Activated T-helper 1 cell treated with anti-CD3 and anti-CD28 coated beads, Interleukin-2, amount 50 U/mL, for 16 hours (primary cell): Measurements from ENCODE around the gene RNF213.
"Not testable (repeated sequence)": the region's sequence is repeated elsewhere in the genome, so short reads cannot be mapped to it uniquely, and the experiment has no call there.

Experiments used
- DNase-seq, 2 donors: peaks; one replicate each; pipeline ENCODE4 v3.0.0-alpha.2; 2020; ENCODE audit warnings: low read depth in 1 of 2, low spot score in 1 of 2

RNF213 gene

DNA sequence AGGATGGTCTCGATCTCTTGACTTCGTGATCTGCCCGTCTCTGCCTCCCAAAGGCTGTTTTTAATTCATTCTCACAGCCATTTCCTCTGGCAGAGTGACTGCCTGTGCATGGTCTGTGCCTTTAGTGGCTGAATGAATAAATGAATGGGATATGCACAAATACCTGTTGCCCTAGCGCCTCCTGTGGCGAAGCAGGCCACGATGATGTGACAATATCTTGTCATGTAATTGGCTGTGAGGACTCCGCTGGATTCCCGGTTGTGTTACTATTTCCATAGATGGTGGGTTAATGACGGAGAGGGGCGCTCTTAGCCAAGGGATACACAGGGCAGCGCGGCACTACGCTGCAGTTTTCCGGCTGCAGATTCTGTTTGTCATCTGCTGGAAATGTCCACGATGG lies 127.5 kb downstream of the RNF213 start:
- DNase-seq: no peak

DNA sequence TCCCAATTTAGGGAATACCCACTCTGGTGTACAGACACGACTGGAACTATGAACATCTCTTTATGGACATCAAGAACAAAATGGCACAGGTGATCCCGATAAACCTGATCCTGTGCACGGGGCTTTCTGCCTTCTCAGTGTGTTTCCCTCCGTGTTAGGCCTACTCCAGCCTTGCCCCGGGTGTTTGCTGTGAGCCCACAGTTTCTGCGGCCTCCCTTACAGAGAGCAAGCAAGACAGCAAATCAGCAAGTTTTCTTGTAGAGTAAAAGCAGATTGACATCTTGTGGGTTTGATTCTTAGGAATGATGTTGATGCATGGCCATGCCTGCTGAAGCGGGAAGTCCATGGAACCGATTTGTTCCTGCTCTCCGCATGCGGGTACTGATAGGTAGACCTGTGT lies 127.9 kb downstream of the RNF213 start:
- DNase-seq: no peak

GRCh38 chr17:80389011-80389995 lies 128.7 kb downstream of the RNF213 start:
- DNase-seq: no peak

DNA sequence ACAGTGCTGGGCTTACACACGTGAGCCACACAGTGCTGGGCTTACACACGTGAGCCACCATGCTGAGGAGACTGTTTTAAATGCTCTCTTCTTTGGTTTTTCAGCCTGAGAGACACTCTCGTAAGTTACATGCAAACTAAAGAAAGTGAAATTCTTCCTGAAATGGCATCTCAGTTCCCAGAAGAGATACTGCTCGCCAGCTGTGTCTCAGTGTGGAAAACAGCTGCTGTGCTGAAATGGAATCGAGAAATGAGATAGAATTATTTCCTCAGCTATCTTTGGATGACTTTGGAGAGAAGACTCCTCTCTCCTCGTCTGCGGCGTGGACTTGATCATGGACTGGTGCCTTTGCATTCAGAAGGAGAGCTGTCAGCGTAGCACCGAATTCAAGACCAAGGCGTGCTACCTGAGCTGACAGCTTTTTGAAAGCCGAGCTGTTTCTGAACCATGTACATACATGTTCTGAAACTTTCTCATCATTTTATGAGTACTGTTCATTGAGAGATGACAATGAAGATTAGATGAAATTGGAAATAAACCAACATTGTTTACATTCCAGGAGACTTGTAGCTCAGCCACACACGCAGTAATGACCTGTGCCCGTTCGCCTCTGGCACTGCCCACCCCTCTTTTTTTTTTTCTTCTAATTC lies 132.7 kb downstream of the RNF213 start:
- no peak for DNase-seq

DNA sequence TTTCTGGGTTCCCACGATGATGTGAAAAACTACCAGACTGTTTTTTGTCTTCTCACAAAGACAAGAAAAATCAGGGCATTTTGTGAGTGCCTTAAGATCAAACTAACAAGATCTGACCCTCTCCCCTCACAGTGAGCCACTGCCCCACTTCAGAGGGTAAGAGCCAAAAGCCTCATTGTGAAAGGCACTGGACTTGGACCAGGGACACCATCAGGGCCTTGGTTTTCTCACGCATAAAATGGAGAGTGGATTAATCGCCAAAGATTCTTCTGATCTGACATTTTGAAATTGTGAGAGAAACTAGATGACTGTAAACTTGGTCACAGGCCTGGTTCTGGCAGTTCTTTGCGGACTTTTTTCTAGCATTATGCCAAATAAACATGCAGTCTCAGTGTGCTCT lies 133.3 kb downstream of the RNF213 start:
- DNase-seq: no peak

DNA sequence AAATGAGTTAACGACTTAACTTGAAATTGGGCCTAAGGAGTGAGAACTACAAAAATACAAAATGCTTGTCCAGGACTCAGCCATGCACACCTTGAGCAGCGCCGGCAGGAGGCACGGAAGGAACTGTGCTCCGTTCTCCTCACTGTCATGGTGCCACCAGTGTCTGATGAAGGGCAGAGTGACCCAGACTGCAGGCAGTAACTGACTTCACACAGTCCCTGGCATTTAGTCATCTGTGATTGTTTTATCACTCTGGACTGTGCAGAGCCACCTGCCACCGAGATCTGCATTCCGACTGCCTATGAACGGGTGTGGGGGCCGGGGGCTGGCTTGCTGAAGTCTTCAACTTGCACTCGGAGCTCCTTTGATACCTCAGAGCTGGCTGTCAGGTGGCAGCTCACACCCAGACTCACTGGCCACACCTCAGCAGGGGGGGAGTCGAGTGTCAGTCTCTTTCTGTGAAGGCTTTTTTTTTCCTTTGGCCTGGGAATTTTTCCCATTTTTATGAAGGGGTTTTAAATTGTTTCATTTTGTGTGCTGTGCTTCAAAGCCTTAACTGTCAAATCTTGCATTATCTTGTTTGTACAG lies 134.1 kb downstream of the RNF213 start:
- DNase-seq: no peak

DNA sequence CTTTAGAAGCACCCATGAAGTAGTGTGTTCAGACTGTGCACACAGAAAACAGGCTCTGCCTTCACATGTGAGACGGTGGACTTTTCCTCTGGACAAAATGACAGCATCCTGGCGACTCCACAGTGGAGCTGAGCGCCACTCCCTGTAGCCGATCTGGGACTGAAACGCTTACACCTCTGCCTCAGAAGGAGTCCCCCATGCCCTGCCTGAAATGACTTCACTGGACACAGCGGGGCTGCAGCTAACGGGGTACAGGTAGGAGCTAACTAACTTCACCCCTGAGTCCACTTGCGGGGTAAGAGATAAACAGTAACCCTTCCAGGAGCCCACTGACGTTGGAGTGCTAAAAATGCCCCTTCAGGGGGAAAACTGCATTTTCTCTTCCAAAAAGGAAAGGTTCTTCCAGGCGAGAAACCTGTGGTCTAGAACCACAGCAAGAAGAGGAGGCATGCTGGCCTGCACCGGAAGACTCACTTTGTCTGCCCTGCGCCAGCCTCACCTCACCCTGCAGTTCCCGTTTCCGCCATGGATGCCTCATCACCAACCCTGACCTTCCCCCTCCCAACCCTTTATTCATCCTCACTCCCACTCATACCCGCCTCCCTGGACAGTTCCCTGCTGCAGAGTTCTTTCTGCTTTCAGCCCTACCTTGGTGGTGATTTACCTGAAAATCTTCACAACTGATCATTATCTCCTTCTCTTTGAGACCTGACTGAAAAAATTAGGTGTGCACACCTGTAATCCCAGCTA lies 134.9 kb downstream of the RNF213 start:
- no peak for DNase-seq

GRCh38 chr17:80396157-80397033 lies 135.7 kb downstream of the RNF213 start:
- no peak for DNase-seq

DNA sequence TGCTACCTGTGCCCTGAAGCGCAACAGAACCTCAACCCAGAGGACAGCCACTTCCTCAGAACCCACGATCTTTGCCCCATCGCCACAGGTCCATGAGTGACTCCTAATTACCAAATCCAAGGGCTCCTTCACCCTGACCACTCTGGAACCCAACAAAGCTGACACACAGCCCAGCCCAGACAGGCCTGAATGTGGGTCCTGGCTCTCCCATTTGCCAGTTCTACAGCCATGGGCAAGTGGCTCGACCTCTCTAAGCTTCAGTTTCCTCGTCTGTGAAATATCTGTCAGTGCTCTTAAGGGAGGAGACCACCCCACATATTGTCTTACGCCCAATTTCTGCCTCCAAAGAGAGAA lies 136.4 kb downstream of the RNF213 start:
- DNase-seq: no peak

DNA sequence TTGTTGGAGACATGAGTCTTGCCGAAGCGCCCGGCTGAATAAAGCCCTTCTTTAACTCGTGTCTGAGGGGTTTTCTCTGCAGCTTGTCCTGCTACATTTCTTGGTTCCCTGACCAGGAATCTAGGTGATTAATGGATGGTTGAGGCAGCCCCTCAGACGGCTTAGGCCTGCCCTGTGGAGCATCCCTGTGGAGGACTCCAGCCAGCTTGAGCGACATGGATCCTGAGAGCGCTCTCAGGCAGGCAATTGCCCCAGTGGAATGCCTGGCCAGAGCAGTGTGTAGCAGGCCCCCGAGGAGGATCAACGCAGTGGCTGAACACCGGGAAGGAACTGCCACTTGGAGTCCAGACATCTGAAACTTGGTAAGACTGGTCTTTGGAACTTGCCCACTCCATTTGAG lies 137.0 kb downstream of the RNF213 start:
- DNase-seq: no peak

DNA sequence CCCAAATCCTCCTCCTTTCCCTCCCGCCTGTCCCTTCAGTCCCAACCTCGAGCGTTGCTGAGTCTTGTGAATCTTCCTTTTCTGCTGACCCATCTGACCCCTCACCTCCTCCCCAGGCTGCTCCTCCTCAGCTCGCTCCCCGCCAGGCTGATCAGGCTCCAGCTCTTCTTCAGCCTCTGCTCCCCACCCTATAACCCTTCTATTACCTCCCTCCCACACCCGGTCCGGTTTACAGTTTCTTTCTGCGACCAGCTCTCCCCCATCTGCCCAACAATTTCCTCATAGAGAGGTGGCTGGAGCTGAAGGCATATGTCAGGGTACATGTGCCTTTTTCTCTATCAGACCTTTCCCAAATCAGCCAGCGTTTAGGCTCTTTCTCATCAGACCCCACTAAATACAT lies 140.4 kb downstream of the RNF213 start:
- not testable (repeated sequence) for DNase-seq

DNA sequence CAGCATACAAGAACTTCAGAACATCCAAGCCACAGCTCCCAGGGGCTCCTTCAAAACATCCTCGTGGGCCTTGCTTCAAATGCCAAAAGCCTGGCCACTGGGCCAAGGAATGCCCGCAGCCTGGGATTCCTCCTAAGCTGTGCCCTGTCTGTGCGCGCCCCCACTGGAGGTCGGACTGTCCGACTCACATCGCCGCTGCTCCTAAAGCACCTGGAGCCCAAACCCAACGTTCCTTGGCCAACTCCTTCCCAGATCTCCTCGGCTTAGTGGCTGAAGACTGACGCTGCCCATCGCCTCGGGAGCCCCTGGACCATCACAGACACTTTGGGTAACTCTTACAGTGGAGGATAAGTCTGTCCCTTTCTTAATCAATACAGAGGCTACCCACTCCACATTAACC lies 141.4 kb downstream of the RNF213 start:
- DNase-seq: not testable (repeated sequence)

DNA sequence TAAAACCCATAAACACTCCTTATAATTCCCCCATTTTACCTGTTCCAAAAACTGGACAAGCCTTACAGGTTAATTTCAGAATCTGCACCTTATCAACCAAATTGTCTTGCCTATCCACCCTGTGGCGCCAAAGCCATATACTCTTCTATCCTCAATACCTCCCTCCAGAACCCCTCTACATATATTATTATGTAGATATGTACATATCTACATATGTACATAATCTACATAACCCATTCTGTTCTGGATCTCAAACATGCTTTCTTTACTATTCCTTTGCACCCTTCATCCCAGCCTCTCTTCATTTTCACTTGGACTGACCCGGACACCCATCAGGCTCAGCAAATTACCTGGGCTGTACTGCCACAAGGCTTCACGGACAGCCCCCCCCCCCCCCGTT lies 142.3 kb downstream of the RNF213 start:
- no peak for DNase-seq

- no peak for DNase-seq
Measured at GRCh38 chr17:80406146-80406545, 145.5 kb downstream of the RNF213 start.

- not testable (repeated sequence) for DNase-seq
Measured at GRCh38 chr17:80407917-80408316, 147.3 kb downstream of the RNF213 start.

GRCh38 chr17:80408872-80409271 lies 148.2 kb downstream of the RNF213 start:
- DNase-seq: no peak

GRCh38 chr17:80409626-80410025 lies 149.0 kb downstream of the RNF213 start:
- DNase-seq: no peak

- DNase-seq: not testable (repeated sequence)
Measured at GRCh38 chr17:80410441-80411087, 149.9 kb downstream of the RNF213 start.

DNA sequence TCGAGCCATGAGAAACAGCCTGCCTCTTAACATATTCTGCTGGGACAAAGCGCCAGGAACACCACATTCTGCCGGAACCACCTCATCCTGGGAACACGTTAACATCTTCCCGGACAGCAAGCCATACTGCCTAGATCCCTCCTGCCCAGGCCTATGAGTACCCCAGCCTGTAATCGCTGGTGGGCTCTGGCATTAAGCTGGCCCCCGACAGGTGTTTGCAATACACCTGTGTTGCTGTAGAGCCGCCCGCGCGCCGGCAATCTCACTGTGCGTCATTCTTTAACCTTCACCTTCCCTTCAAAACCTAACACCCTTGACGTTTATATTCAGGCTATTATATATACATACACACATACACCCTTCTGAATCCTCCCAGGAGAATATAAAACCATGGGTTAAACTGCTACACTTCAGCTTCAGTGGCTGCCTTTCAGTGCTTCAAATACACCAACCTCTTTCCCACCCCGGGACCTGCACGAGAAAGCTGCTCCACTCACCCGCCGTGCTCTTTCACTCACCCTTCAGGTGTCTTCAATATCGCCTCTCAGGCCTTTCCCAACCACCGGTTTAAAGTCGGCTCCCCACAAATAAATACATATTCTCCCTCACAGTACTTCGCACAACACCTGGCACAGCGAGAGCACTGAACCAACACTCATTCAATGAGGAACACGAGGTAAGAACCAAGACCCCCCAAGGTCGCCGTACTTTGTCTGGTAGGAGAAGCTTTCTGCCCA lies 153.3 kb downstream of the RNF213 start:
- no peak for DNase-seq
